Kidney (tissue), 14 donors: ENCODE measurements around the gene RADIL. TPM values are rescaled to one million over a fixed set of nuclear protein-coding genes. Genes with fewer than 3 reads are reported as not detected.

Experiments used
- DNase-seq, 5 donors: peaks; one replicate each; pipeline ENCODE4 v3.0.0-alpha.2; 2013 to 2020
- FAIRE-seq: peaks from 2 replicates; lab custom pipeline; 2012; peaks lifted over from hg19 to GRCh38; lab: Jason Lieb, UNC
- H3K27ac ChIP-seq, 2 donors: one replicate each; pipeline ENCODE4 v1.7.0; 2013; ENCODE audit warnings: low read depth in 2 of 2, low read length in 2 of 2, inconsistent platforms in 1 of 2
- H3K27me3 ChIP-seq: one replicate; pipeline ENCODE4 v1.7.1; 2013; ENCODE audit warnings: low read length, inconsistent platforms; ENCODE audit not compliant: control insufficient read depth, insufficient read depth
- H3K36me3 ChIP-seq, 3 donors: one replicate each; pipeline versions ENCODE4 v1.7.0 to v1.7.1; 2013; ENCODE audit warnings: low read length in 3 of 3, control low read depth in 1 of 3, inconsistent platforms in 1 of 3; ENCODE audit not compliant: insufficient read depth in 3 of 3, control insufficient read depth in 2 of 3
- H3K4me1 ChIP-seq, 3 donors: one replicate each; pipeline versions ENCODE4 v1.7.0 to v1.7.1; 2013; ENCODE audit warnings: low read length in 3 of 3, inconsistent platforms in 1 of 3, low read depth in 1 of 3; ENCODE audit not compliant: control insufficient read depth in 2 of 3, insufficient read depth in 2 of 3
- H3K4me3 ChIP-seq, 3 donors: one replicate each; pipeline versions ENCODE4 v1.7.0 to v1.8.1; 2013; ENCODE audit warnings: low read length in 3 of 3, control low read depth in 1 of 3, inconsistent platforms in 1 of 3
- H3K9ac ChIP-seq, 3 donors: one replicate each; pipeline versions ENCODE4 v1.7.0 to v1.7.1; 2013; ENCODE audit warnings: low read length in 3 of 3, control low read depth in 1 of 3, inconsistent platforms in 1 of 3
- H3K9me3 ChIP-seq, 3 donors: one replicate each; pipeline versions ENCODE4 v1.7.0 to v1.7.1; 2013; ENCODE audit warnings: low read length in 3 of 3, control low read depth in 1 of 3, inconsistent platforms in 1 of 3; ENCODE audit not compliant: control insufficient read depth in 2 of 3, insufficient read depth in 1 of 3
- intact Hi-C: fragments of 100-400 bp; cut with DNase I; formaldehyde crosslinking; loops from one replicate; pipeline ENCODE4 v1.11.1; 2022
- polyA plus RNA-seq: library from polyadenylated mRNA; stranded (reverse); fragments of 350-450 nt; fragmentation: Illumina TruSeq; extraction: RNeasy Lipid Tissue Mini Kit (QIAGEN cat#74804); gene quantifications from one replicate; pipeline ENCODE4 v1.2.3, GENCODE V29; 2014; ENCODE audit warnings: low read depth, low replicate concordance; ENCODE audit not compliant: insufficient read depth
- total RNA-seq: library from RNA; stranded (reverse); fragmentation: NEBNext Ultra II Directional; extraction: Animal tissue kit (Norgen Biotek cat#: 25700); gene quantifications from one replicate; pipeline ENCODE4 v1.2.1, GENCODE V29; 2021
- TF ChIP-seq, protein P1 (sequence below): IDR thresholded peaks from 3 replicates; pipeline ENCODE4 v1.5.1; 2012; ENCODE audit warnings: mild to moderate bottlenecking, moderate library complexity, borderline replicate concordance; ENCODE audit not compliant: insufficient read depth; ENCODE audit errors: extremely low read depth
- donor health status: control.
- donor health status: control.
- donor health status: control.
- donor health status: control.
- donor health status: control.
- donor health status: DM: yes; HTN: yes; CAD: no.
- donor health status: Normal renal cell carcinoma (clear cell type).

RADIL gene
- total and polyA plus RNA-seq, 2 donors from 2014 or later = 1.0 to 1.7 TPM

DNA sequence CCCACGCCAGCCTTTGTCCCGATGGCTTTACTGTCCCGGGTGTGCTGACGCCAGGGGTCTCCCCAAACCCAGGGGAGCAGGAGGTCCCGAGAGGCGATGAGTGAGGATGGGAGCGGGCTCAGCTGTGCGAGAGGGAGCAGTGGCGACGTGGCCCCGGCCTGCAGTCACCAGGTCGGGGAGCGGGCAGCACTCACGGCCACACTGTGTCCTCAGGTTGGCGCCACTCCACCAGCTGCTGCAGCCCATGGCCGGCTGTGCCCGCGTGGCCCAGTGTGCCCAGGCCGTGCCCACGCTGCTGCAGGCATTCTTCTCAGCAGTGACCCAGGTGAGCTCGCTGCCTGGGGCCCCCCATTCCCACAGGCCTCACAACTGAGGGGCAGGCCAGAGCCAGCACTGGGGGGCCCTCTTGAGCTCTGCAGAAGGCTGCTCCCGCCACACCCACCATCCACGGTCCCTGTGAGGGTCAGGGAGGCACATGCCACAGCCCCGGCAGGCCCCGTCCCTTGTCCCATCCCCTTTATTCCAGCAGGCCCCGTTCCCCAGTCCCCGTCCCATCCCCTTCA is 94.8 kb downstream of the RADIL start:
- TF ChIP-seq, protein P1, sequence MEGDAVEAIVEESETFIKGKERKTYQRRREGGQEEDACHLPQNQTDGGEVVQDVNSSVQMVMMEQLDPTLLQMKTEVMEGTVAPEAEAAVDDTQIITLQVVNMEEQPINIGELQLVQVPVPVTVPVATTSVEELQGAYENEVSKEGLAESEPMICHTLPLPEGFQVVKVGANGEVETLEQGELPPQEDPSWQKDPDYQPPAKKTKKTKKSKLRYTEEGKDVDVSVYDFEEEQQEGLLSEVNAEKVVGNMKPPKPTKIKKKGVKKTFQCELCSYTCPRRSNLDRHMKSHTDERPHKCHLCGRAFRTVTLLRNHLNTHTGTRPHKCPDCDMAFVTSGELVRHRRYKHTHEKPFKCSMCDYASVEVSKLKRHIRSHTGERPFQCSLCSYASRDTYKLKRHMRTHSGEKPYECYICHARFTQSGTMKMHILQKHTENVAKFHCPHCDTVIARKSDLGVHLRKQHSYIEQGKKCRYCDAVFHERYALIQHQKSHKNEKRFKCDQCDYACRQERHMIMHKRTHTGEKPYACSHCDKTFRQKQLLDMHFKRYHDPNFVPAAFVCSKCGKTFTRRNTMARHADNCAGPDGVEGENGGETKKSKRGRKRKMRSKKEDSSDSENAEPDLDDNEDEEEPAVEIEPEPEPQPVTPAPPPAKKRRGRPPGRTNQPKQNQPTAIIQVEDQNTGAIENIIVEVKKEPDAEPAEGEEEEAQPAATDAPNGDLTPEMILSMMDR = no peak
- DNase-seq (no peak), FAIRE-seq (no peak)
- Histone ChIP-seq H3K4me1 (no peaks in the 10 kb centered on the region), H3K4me3 (no peak overlapping the region), H3K36me3 (peaks cover 0 to 18% (median 3%) of the 10 kb centered on the region in 3 donors), H3K9ac (no peak overlapping the region), H3K27me3 (no peaks in the 10 kb centered on the region), H3K9me3 (no peaks in the 10 kb centered on the region), H3K27ac (no peak overlapping the region)
- intact Hi-C loops = loop anchor here (10.0 kb wide), 1 partner anchor 296 kb away; no protein-coding TSS in a partner anchor

DNA sequence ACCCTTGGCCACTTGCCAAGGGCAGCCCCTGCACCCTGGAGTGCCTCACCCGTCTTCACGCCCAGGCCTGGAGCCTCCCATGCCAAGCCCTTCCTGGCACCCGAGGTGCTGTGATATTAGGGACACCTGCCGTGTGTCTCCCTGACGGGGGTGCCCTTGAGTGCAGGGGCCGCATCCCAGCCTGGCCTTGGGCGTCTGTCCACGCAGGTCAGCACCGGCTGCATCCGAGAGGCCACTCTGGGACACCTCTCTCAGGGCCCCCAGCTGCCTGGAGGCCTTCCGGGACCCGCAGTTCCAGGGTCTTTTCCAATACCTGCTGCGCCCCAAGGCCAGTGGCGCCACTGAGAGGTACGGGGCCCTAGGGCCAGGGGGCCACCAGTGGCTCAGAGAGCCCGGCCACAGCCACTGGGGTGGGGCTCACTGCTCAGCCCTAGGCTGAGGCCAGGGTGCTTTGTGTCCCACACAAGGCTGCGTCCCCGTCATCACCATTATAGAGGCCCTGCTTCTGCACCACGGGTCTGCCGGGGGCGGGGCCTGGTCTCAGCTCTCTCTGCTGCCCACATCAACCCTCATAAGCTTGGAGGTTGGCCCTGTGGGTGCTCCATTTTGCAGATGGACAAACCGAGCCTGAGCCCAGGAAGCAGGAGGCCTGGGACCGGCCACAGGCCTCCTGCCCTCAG is 95.4 kb downstream of the RADIL start:
- intact Hi-C loops = loop anchor here (10.0 kb wide), 1 partner anchor 297 kb away; no protein-coding TSS in a partner anchor

DNA sequence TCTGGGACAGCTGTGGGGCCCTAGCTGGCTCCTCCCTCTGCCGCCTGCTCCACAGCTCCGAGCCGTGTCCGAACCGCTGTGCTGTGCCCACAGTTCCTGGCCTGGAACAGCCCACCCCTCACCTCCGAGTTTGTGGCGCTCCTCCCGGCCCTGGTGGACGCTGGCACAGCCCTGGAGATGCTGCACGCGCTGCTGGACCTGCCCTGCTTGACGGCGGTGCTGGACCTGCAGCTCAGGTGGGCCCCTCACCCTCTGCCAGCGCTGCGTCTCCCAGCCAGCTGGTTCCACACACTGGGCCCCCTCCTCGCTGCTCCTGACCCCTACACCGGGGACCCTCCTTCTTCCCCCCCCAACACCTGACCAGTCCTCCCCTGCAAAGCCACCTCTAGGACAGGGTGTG is 96.0 kb downstream of the RADIL start:
- DNase-seq (peak in 1 of 5 donors; percentile 74), FAIRE-seq (no peak)
- H3K4me1 ChIP-seq = no peaks in the 10 kb centered on the region
- peaks cover 0 to 18% (median 3%) of the 10 kb centered on the region in 3 donors for H3K36me3 ChIP-seq
- TF ChIP-seq, protein P1 = no peak
- H3K4me3 ChIP-seq = no peak overlapping the region
- intact Hi-C loops = loop anchor here (10.0 kb wide), 1 partner anchor 297 kb away; no protein-coding TSS in a partner anchor
- no peaks in the 10 kb centered on the region for H3K9me3 ChIP-seq
- H3K27ac ChIP-seq = no peak overlapping the region
- no peak overlapping the region for H3K9ac ChIP-seq
- H3K27me3 ChIP-seq = no peaks in the 10 kb centered on the region

More for the DNA sequence above, 95.4 kb downstream of the RADIL start:
- Histone ChIP-seq H3K4me3 (no peak overlapping the region), H3K9ac (no peak overlapping the region), H3K4me1 (no peaks in the 10 kb centered on the region), H3K36me3 (peaks cover 0 to 18% (median 3%) of the 10 kb centered on the region in 3 donors), H3K27me3 (no peaks in the 10 kb centered on the region), H3K27ac (no peak overlapping the region), H3K9me3 (no peaks in the 10 kb centered on the region)
- TF ChIP-seq, protein P1 = no peak
- FAIRE-seq (no peak), DNase-seq (no peak)
